ENCODE results near the gene NDUFA13.
A peak's percentile ranks its signal among the peaks of the same experiment; 100 is the strongest.

Gene NDUFA13

DNA sequence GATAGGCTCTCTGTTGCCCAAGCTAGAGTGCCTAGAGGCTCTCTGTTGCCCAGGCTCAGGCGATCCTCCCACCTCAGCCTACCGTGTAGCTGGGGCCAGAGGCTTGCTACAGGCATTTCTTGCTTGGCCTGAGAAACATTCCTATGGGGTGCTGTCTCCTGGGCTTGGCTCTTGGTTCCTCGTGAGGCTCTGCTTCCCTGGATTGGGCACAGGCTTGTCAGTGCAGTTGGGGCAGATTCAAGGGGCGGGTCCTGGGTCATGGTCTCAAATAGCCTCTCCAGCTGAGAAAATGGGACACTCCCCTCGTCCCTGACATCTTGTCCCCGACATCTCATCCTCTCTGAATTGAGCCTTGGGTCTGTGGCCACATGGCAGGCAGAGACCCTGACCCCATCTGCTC is 5.6 kb upstream of the NDUFA13 start:
- no peak overlapping the region for H3K27ac ChIP-seq
- no peaks in the 10 kb centered on the region for H3K27me3 ChIP-seq (ENCODE audit: insufficient read depth, low read depth)
- no peaks in the 10 kb centered on the region for H3K79me2 ChIP-seq (ENCODE audit: insufficient read depth, low read depth)
- no peaks in the 10 kb centered on the region for H3K4me1 ChIP-seq (ENCODE audit: low read depth, poor library complexity, severe bottlenecking)
- H3K4me2 ChIP-seq, result no peak overlapping the region
- no peak overlapping the region for H3K4me3 ChIP-seq (IDR thresholded peaks at IDR 0.05; ENCODE audit: insufficient read depth, low read depth, low read length)
- no peak overlapping the region for H3K9ac ChIP-seq
- H4K20me1 ChIP-seq (ENCODE audit: insufficient read depth), result no peaks in the 10 kb centered on the region
- H2AFZ ChIP-seq (ENCODE audit: low read depth), result no peak overlapping the region
- no peaks in the 10 kb centered on the region for H3K36me3 ChIP-seq (ENCODE audit: insufficient read depth)
- TF ChIP-seq, protein P1, sequence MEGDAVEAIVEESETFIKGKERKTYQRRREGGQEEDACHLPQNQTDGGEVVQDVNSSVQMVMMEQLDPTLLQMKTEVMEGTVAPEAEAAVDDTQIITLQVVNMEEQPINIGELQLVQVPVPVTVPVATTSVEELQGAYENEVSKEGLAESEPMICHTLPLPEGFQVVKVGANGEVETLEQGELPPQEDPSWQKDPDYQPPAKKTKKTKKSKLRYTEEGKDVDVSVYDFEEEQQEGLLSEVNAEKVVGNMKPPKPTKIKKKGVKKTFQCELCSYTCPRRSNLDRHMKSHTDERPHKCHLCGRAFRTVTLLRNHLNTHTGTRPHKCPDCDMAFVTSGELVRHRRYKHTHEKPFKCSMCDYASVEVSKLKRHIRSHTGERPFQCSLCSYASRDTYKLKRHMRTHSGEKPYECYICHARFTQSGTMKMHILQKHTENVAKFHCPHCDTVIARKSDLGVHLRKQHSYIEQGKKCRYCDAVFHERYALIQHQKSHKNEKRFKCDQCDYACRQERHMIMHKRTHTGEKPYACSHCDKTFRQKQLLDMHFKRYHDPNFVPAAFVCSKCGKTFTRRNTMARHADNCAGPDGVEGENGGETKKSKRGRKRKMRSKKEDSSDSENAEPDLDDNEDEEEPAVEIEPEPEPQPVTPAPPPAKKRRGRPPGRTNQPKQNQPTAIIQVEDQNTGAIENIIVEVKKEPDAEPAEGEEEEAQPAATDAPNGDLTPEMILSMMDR (conservative IDR thresholded peaks at IDR 0.05; ENCODE audit: low read depth, low read length), result no peak

DNA sequence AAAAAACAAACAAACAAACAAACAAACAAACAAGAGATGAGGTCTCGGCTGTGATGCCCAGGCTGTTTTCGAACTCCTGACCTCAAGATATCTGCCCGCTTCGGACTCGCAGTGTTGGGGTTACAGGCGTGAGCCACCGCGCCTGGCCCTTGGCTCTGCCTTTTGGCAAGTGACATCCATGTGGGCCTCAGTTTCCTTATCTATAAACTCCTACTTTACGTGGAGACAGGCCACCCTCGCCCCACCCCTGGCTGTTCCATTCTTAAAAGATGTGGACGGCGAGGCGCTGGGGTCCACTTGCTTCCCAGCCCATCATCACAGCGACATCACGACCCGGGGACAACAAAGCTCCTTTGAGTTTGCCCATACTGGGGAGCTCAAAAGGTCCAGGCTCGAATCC is 2.3 kb upstream of the NDUFA13 start:
- Histone ChIP-seq H3K4me3 (IDR thresholded peaks at IDR 0.05; ENCODE audit: insufficient read depth, low read depth, low read length) (no peak overlapping the region), H3K4me2 (no peak overlapping the region), H2AFZ (ENCODE audit: low read depth) (no peak overlapping the region), H3K27ac (no peak overlapping the region), H3K9ac (no peak overlapping the region), H4K20me1 (ENCODE audit: insufficient read depth) (no peaks in the 10 kb centered on the region), H3K27me3 (ENCODE audit: insufficient read depth, low read depth) (no peaks in the 10 kb centered on the region), H3K79me2 (ENCODE audit: insufficient read depth, low read depth) (peaks cover 25% of the 10 kb centered on the region), H3K36me3 (ENCODE audit: insufficient read depth) (no peaks in the 10 kb centered on the region), H3K4me1 (ENCODE audit: low read depth, poor library complexity, severe bottlenecking) (peaks cover 16% of the 10 kb centered on the region)
- TF ChIP-seq, protein P1 (conservative IDR thresholded peaks at IDR 0.05; ENCODE audit: low read depth, low read length), result no peak

DNA sequence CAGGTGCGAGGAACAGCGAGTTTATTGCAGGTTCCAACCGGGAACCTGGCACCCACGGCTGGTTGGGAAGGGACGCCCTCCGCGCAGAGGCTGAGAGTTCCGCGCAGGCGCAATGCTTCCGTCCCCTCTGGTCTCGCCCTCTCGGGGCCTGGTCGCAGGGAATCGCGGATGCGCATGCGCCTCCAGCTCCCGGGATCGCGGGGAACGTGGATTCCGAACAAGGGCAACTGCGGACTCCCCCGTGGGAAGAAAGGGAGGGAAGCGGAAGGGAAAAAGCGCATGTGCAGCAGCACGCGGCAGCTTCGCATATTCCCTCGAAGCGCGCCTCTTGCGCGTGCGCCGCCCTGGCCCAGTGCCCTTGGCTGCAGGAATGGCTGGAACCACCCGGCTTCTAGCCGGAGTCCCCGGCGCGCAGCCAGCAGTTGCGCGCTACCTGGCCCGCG is 1.8 kb upstream of the NDUFA13 start:
- no peaks in the 10 kb centered on the region for H3K27me3 ChIP-seq (ENCODE audit: insufficient read depth, low read depth)
- H3K79me2 ChIP-seq (ENCODE audit: insufficient read depth, low read depth), result peaks cover 28% of the 10 kb centered on the region
- no peak overlapping the region for H3K27ac ChIP-seq
- H3K4me2 ChIP-seq, result no peak overlapping the region
- no peak overlapping the region for H3K9ac ChIP-seq
- peaks cover 16% of the 10 kb centered on the region for H3K4me1 ChIP-seq (ENCODE audit: low read depth, poor library complexity, severe bottlenecking)
- no peak overlapping the region for H2AFZ ChIP-seq (ENCODE audit: low read depth)
- no peaks in the 10 kb centered on the region; the same call in 1 of the 2 replicates for H3K36me3 ChIP-seq (ENCODE audit: insufficient read depth)
- H4K20me1 ChIP-seq (ENCODE audit: insufficient read depth), result no peaks in the 10 kb centered on the region
- H3K4me3 ChIP-seq (IDR thresholded peaks at IDR 0.05; ENCODE audit: insufficient read depth, low read depth, low read length), result no peak overlapping the region
- TF ChIP-seq, protein P1 (conservative IDR thresholded peaks at IDR 0.05; ENCODE audit: low read depth, low read length), result no peak

DNA sequence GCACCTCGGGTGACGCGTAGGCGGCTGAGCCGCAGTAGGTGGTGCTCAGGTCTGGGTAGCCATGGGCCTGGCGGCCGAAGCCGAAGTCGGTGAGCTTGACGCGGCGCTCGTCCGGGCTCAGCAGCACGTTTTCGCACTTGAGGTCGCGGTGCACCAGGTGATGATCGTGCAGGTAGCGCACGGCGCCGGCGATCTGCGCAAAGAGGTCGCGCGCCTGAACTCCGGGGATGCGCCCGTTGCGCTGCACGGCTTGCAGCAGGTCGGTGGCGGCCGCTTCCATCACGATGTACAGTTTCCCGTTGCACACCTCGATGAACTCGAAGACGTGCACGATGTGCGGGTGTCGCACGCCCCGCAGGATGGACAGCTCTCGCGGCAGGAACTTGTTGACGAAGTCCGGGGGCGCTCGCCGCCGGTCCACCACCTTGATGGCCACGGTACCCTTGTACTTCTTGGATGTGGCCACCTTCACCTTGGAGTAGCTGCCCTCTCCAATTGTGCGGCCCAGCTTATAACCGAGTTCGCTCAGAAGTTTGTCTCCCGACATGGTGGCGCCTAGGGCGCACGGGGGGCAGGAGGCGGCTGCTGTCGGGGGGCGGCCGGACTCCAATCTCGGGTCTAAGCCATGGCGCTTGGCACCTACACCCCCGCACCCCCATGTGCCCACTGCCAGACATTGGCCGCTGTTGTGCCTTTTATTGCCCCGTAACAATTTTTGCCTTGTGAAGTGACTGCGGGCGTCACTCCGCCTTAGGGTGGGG is 964 bp upstream of the NDUFA13 start, which contains the start of gene TSSK6:
TSS of gene TSSK6 (minus strand) at position 668 of the 761 bp plus-strand sequence. CDS start at position 547, 121 bp downstream.
- H3K4me3 ChIP-seq (IDR thresholded peaks at IDR 0.05; ENCODE audit: insufficient read depth, low read depth, low read length), result peak within 1 kb of the TSS; percentile 26
- H3K36me3 ChIP-seq (ENCODE audit: insufficient read depth), result no peaks in the 10 kb centered on the region; the same call in 1 of the 2 replicates
- H3K79me2 ChIP-seq (ENCODE audit: insufficient read depth, low read depth), result peaks cover 33% of the 10 kb centered on the region
- peak within 1 kb of the TSS; percentile 53 for H3K27ac ChIP-seq
- peak within 1 kb of the TSS; percentile 83 for H3K4me2 ChIP-seq
- H3K27me3 ChIP-seq (ENCODE audit: insufficient read depth, low read depth), result no peaks in the 10 kb centered on the region
- peaks cover 16% of the 10 kb centered on the region for H3K4me1 ChIP-seq (ENCODE audit: low read depth, poor library complexity, severe bottlenecking)
- TF ChIP-seq, protein P1 (conservative IDR thresholded peaks at IDR 0.05; ENCODE audit: low read depth, low read length), result no peak
- H3K9ac ChIP-seq, result peak within 1 kb of the TSS; percentile 61
- peak within 1 kb of the TSS; percentile 82 for H2AFZ ChIP-seq (ENCODE audit: low read depth)
- no peaks in the 10 kb centered on the region for H4K20me1 ChIP-seq (ENCODE audit: insufficient read depth)

Data from KMS-11 (cell line).